K562 (cell line): ENCODE data around the gene OGT. TPM values are rescaled to one million over a fixed set of nuclear protein-coding genes. Genes with fewer than 3 reads are reported as not detected.

Experiments used
- ATAC-seq: fragments of 200-7000 bp; cut with Tn5 transposase; 3 replicates; pipeline ENCODE4 v1.9.1; 2020; ENCODE audit warnings: moderate library complexity
- BruUV-seq: library from RNA; stranded (reverse); fragments of 400-500 nt; replicated peaks from 2 replicates; lab custom pipeline; 2021; lab: Mats Ljungman, UMichigan
- CTCF ChIA-PET: fragments of 300-600 bp; formaldehyde crosslinking; extraction: SDS; loops from one replicate; lab custom pipeline; 2021; ENCODE audit warnings: low intra/inter-chr PET ratio; lab: Yijun Ruan, JAX
- POLR2A ChIA-PET: fragments of 300-600, 350-650 bp; sonication (Branson Sonifier 250); formaldehyde crosslinking; extraction: SDS; loops from one replicate; lab custom pipeline; 2021; ENCODE audit warnings: antibody characterized with exemption, inconsistent platforms; lab: Yijun Ruan, JAX
- DNase-seq, 4 experiments: peaks; one replicate each; pipeline versions ENCODE4 v3.0.0 to v3.0.0-alpha.2; 2011 to 2018; ENCODE audit warnings: low spot score in 3 of 4, mixed read lengths in 3 of 4; ENCODE audit errors: extremely low read depth in 1 of 4
- FAIRE-seq: peaks from 2 replicates; lab custom pipeline; 2011; peaks lifted over from hg19 to GRCh38; lab: Jason Lieb, UNC
- H2AFZ ChIP-seq: 2 replicates; pipeline ENCODE4 v1.6.0; 2011; ENCODE audit warnings: low read depth, low read length, control low read depth, inconsistent platforms
- H3K27ac ChIP-seq: fragments of 200-600 bp; 3 replicates; pipeline ENCODE4 v1.8.0; 2011; ENCODE audit warnings: low read depth, mild to moderate bottlenecking, control low read depth, inconsistent platforms, low read length, moderate library complexity, mixed read lengths; ENCODE audit errors: extremely low read depth
- H3K27me3 ChIP-seq, 2 experiments: fragments of 300-600 bp in 1 of 2; 2 replicates in 1 of 2; 3 replicates in 1 of 2; pipeline versions ENCODE4 v1.6.0 to v1.8.0; 2011; ENCODE audit warnings: inconsistent platforms in 2 of 2, low read length in 2 of 2, mild to moderate bottlenecking in 1 of 2, mixed read lengths in 1 of 2, moderate library complexity in 1 of 2; ENCODE audit not compliant: control insufficient read depth in 2 of 2, insufficient read depth in 2 of 2
- H3K36me3 ChIP-seq: fragments of 300-600 bp; 3 replicates; pipeline ENCODE4 v1.8.0; 2011; ENCODE audit warnings: mild to moderate bottlenecking, low read length, inconsistent platforms; ENCODE audit not compliant: control insufficient read depth, insufficient read depth
- H3K4me1 ChIP-seq, 2 experiments: fragments of 200-600 bp in 1 of 2; replicated peaks in 1 of 2; 2 replicates in 1 of 2; 3 replicates in 1 of 2; pipeline versions ENCODE4 v1.5.1 to v1.8.0; 2011; ENCODE audit warnings: inconsistent platforms in 2 of 2, low read length in 2 of 2, mild to moderate bottlenecking in 1 of 2, mixed read lengths in 1 of 2, moderate library complexity in 1 of 2; ENCODE audit not compliant: control insufficient read depth in 2 of 2, insufficient read depth in 2 of 2
- H3K4me2 ChIP-seq: 2 replicates; pipeline ENCODE4 v1.6.1; 2011; ENCODE audit warnings: low read length, control low read depth, inconsistent platforms, mixed read lengths; ENCODE audit not compliant: insufficient read depth
- H3K4me3 ChIP-seq: fragments of 200-600 bp; sonication (generic), shearing (Covaris generic); 2 replicates; pipeline ENCODE4 v1.5.1; 2016; ENCODE audit warnings: control low read depth, inconsistent platforms
- H3K79me2 ChIP-seq: fragments of 200-600 bp; 3 replicates; pipeline ENCODE4 v1.8.0; 2011; ENCODE audit warnings: low read length, inconsistent platforms; ENCODE audit not compliant: control insufficient read depth, insufficient read depth
- H3K9ac ChIP-seq, 2 experiments: 2 replicates each; pipeline versions ENCODE4 v1.6.0 to v1.6.1; 2011; ENCODE audit warnings: low read depth in 2 of 2, low read length in 2 of 2, control low read depth in 1 of 2, inconsistent platforms in 1 of 2, mild to moderate bottlenecking in 1 of 2, mixed read lengths in 1 of 2; ENCODE audit not compliant: insufficient read depth in 1 of 2
- H3K9me1 ChIP-seq: one replicate; pipeline ENCODE4 v1.6.0; 2011; ENCODE audit warnings: inconsistent platforms, mild to moderate bottlenecking, low read length, moderate library complexity; ENCODE audit not compliant: control insufficient read depth, insufficient read depth
- H3K9me3 ChIP-seq: replicated peaks from 2 replicates; pipeline ENCODE4 v1.5.1; 2011; ENCODE audit warnings: low read depth, low read length, inconsistent platforms; ENCODE audit not compliant: control insufficient read depth, insufficient read depth
- H4K20me1 ChIP-seq: replicated peaks from 2 replicates; pipeline ENCODE4 v1.6.1; 2011; ENCODE audit warnings: low read length, inconsistent platforms, mixed read lengths; ENCODE audit not compliant: control insufficient read depth, insufficient read depth
- BRF1 ChIP-seq: IDR thresholded peaks from 3 replicates; pipeline ENCODE4 v1.6.1; 2011; ENCODE audit warnings: borderline replicate concordance, mild to moderate bottlenecking; ENCODE audit not compliant: insufficient read length; ENCODE audit errors: extremely low read depth
- FOXP1 ChIP-seq: sonication (generic); formaldehyde crosslinking; IDR thresholded peaks from 2 replicates; pipeline ENCODE4 v1.8.0; 2022; ENCODE audit warnings: mild to moderate bottlenecking, missing genetic modification reagents
- HOXB6 ChIP-seq: fragments of 250-450 bp; sonication (Bioruptor Pico); IDR thresholded peaks from 2 replicates; pipeline ENCODE4 v1.5.1; 2022; ENCODE audit warnings: mild to moderate bottlenecking, borderline replicate concordance
- ID3 ChIP-seq, 2 experiments: fragments of 250-450 bp in 1 of 2; fragments of 450-650 bp in 1 of 2; sonication (Bioruptor Pico) in 1 of 2; IDR thresholded peaks; 2 replicates each; pipeline versions ENCODE4 v1.6.1 to v1.8.0; 2016 to 2021; ENCODE audit warnings: mild to moderate bottlenecking in 2 of 2, moderate library complexity in 2 of 2, missing compliant biosample characterization in 1 of 2, missing genetic modification characterization in 1 of 2
- MBD2 ChIP-seq: sonication (generic); IDR thresholded peaks from 2 replicates; pipeline ENCODE4 v1.6.1; 2016; ENCODE audit warnings: low read depth, borderline replicate concordance
- PHF21A ChIP-seq: fragments of 450-650 bp; IDR thresholded peaks from 2 replicates; pipeline ENCODE4 v1.6.1; 2017; ENCODE audit warnings: low read depth, borderline replicate concordance
- POLR2G ChIP-seq: fragments of 200-400 bp; formaldehyde crosslinking; IDR thresholded peaks from 2 replicates; pipeline ENCODE4 v1.6.1; 2017; ENCODE audit warnings: low read depth, mild to moderate bottlenecking, antibody characterized with exemption, low read length, moderate library complexity
- POLR2H ChIP-seq: IDR thresholded peaks from 2 replicates; pipeline ENCODE4 v1.6.1; 2016; ENCODE audit warnings: missing genetic modification characterization, low read depth, mild to moderate bottlenecking, control low read depth, missing compliant biosample characterization, moderate library complexity
- POLR3G ChIP-seq: IDR thresholded peaks from 2 replicates; pipeline ENCODE4 v1.6.1; 2011; ENCODE audit not compliant: insufficient read length, insufficient replicate concordance; ENCODE audit errors: extremely low read depth
- RBBP5 ChIP-seq: fragments of 200-600 bp; sonication (generic); IDR thresholded peaks from 2 replicates; pipeline ENCODE4 v1.6.1; 2012; ENCODE audit warnings: borderline replicate concordance, mild to moderate bottlenecking, low read length, control low read depth, inconsistent platforms; ENCODE audit not compliant: insufficient read depth, poor library complexity, severe bottlenecking
- WGBS: fragments of 100-300 bp; shearing (Covaris generic); methylation state at CpG from one replicate; pipeline ENCODE4 v1.1.6; 2016; ENCODE audit warnings: low coverage, mixed read lengths; ENCODE audit not compliant: insufficient coverage; ENCODE audit errors: missing lambda C conversion rate; 5-methylcytosine and 5-hydroxymethylcytosine counted together
- in situ Hi-C: fragments of 300-500 bp; cut with MboI; formaldehyde crosslinking; loops from 4 replicates; pipeline ENCODE4 v1.15.0; 2018; ENCODE audit warnings: inconsistent platforms, mixed read lengths
- intact Hi-C: fragments of 100-400 bp; cut with micrococcal nuclease; formaldehyde crosslinking; loops from 2 replicates; pipeline ENCODE4 v1.14.2; 2022
- polyA plus RNA-seq, 8 experiments: library from polyadenylated mRNA; depleted of rRNA in 4 of 8; stranded (reverse) in 5 of 8; unstranded in 3 of 8; fragments of >200 nt; fragmentation: Nextera tagmentation in 2 of 8; fragmentation: Illumina TruSeq in 1 of 8; extraction: Ambion mirVana in 2 of 8; extraction: Trizol in 1 of 8; gene quantifications; 2 replicates each; pipeline versions ENCODE4 v1.2.1 to v1.2.3, GENCODE V29; 2011 to 2014; ENCODE audit warnings: inconsistent platforms in 1 of 8, missing spikeins in 1 of 8
- total RNA-seq, 7 experiments: library from RNA; depleted of rRNA in 6 of 7; stranded (reverse); fragments of >200 nt in 6 of 7; fragmentation: Illumina TruSeq in 2 of 7; extraction: Trizol in 2 of 7; gene quantifications; 2 replicates each; pipeline versions ENCODE4 v1.2.1 to v1.2.3, GENCODE V29; 2011 to 2021; ENCODE audit warnings: low replicate concordance in 1 of 7
- TF ChIP-seq, protein P1 (sequence below): fragments of 450-650 bp; conservative IDR thresholded peaks from 2 replicates; pipeline ENCODE4 v1.6.1; 2016; ENCODE audit warnings: missing genetic modification characterization, low read depth, mild to moderate bottlenecking, control low read depth, missing compliant biosample characterization

OGT gene
- total and polyA plus RNA-seq, 9 of the 15 experiments (the other 6 are each of a cell fraction or from before 2014, with no cell fraction given) = 38.9 to 347 (median 117) TPM

DNA sequence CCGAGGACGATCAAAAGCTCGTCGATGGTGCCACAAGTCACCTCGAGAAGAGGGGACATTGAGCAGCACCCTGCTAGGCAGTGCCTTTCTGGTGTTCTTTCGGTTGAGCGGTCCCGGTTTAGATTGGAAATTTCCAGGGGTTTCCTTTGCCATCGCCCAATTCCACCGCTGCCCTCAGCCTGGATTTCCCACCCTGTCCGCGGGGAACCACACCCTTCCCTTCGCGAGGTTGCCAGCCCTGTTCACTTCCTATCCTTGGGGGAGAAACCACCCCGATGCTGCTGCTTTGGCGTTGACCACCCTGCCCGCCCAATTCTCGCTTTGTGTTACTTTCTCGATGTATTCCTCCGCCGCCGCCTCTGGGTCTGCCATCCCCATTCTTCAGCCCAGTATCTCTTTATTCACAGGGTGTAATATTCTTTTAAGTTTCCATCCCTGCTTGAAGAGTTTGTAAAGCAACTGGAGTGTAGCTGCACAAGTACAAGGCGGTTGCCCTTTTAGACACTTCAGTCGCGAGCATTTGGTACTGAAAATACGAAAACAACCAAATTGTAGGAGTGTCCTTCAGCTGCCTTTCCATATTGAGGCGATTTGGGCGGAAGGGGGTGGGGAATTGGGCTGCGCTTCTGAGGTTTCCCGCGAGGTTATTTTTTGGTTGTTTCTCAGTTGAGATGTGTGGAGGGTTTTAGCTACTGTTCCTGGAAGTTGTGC lies 1.1 kb downstream of the OGT start:
- FAIRE-seq (peak; percentile 54), DNase-seq (peak; percentile 21 to 59 (median 29)), ATAC-seq (peak; percentile 53)
- intact Hi-C loops = loop anchor here (5.0 kb wide), 1 partner anchor 82 kb away; no protein-coding TSS in a partner anchor
- Histone ChIP-seq H3K9me1 (no peaks in the 10 kb centered on the region), H3K27ac (peak overlapping the region; percentile 97), H3K36me3 (peaks cover 28% of the 10 kb centered on the region), H3K4me1 (peaks cover 0 to 17% of the 10 kb centered on the region in 2 experiments; a peak in 3 of 5 replicates), H3K4me3 (peak overlapping the region; percentile 95), H3K9me3 (peaks cover 2% of the 10 kb centered on the region; the same call in 1 of the 2 replicates), H3K79me2 (peaks cover 67% of the 10 kb centered on the region), H3K4me2 (peak overlapping the region; percentile 100), H3K27me3 (no peaks in the 10 kb centered on the region), H2AFZ (peak overlapping the region; percentile 88), H3K9ac (peak overlapping the region; percentile 98 to 99), H4K20me1 (peaks cover 38% of the 10 kb centered on the region)
- in situ Hi-C loops = no loop called here
- under 1% methylated on average over 27 of the region's 31 CpGs for WGBS
- ChIA-PET POLR2A (interaction anchor here (0.5 to 5.3 kb wide), 12 partner anchors 9 to 328 kb away, joined by 3 to 52 read pairs (median 4); no protein-coding TSS in a partner anchor), CTCF (no interaction called here)
- BruUV-seq = no TSS peak
- TF ChIP-seq POLR2H (tag) (no peak), ID3 (CRISPR knock-in tag; IDR thresholded peaks at IDR 0.05) (no peak), ID3 (tag; IDR thresholded peaks at IDR 0.05) (no peak), MBD2 (no peak), BRF1 (no peak), PHF21A (no peak), POLR2G (peak; percentile 70), HOXB6 (CRISPR knock-in tag) (no peak), POLR3G (no peak), RBBP5 (peak; percentile 6), FOXP1 (CRISPR knock-in tag) (no peak)
- TF ChIP-seq, protein P1, sequence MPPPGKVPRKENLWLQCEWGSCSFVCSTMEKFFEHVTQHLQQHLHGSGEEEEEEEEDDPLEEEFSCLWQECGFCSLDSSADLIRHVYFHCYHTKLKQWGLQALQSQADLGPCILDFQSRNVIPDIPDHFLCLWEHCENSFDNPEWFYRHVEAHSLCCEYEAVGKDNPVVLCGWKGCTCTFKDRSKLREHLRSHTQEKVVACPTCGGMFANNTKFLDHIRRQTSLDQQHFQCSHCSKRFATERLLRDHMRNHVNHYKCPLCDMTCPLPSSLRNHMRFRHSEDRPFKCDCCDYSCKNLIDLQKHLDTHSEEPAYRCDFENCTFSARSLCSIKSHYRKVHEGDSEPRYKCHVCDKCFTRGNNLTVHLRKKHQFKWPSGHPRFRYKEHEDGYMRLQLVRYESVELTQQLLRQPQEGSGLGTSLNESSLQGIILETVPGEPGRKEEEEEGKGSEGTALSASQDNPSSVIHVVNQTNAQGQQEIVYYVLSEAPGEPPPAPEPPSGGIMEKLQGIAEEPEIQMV (tag) = no peak
